HG03439 (cell line): ENCODE results near the gene LRRC4.

Source experiments
- ATAC-seq: cut with Tn5 transposase; IDR thresholded peaks from one replicate; pipeline ENCODE4 v1.9.1; 2021; ENCODE audit warnings: mild to moderate bottlenecking, moderate library complexity; ENCODE audit not compliant: unreplicated experiment

LRRC4 gene

GRCh38 chr7:128008141-128008540 is 23.1 kb downstream of the LRRC4 start:
- ATAC-seq = no peak

GRCh38 chr7:128007303-128007680 is 23.9 kb downstream of the LRRC4 start:
- no peak for ATAC-seq

GRCh38 chr7:128006550-128007302 is 24.5 kb downstream of the LRRC4 start:
- no peak for ATAC-seq

GRCh38 chr7:128005759-128006159 is 25.5 kb downstream of the LRRC4 start:
- no peak for ATAC-seq

- ATAC-seq = no peak
Observed at GRCh38 chr7:128005117-128005516, 26.1 kb downstream of the LRRC4 start.

DNA sequence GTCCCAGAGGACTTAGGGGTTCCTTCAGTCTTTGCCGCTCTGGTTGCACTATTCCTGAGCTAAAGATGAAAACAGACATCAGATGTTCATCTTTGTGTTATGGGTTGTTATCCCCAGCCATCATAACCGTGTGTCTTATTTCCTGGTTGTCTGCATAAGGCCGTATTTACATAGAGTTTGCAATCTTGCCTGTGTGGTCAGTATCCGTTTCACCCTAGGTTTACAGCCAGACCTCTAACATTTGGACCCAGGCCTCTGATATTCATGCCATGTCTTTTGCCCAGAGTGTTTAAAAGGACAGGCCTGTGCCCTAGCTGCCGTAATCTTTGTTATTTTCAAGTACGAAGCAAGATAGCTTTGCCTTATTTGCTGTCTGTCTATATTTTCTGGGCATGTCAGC is 26.6 kb downstream of the LRRC4 start:
- ATAC-seq = no peak

DNA sequence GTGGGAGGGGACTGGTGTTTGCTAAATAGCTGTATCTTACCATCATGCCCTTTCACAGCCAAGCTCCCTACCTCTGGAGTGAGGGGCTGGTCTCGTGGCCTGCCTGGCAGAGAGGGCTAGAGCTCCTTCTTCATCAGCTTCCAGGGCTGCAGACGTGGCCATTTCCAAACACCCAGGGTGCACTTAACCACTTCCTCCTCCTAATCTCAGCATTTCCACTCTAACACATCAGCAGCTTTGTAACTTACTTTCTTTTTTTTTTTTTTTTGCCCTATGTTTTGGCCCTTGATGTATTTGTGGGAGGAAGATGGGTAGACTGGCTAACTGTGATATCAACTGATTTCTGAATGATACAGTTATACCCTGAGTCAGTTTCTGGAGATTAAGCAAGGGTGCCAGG is 27.4 kb downstream of the LRRC4 start:
- no peak for ATAC-seq

GRCh38 chr7:128003167-128003566 is 28.1 kb downstream of the LRRC4 start:
- ATAC-seq = no peak

- peak; percentile 52 for ATAC-seq
Observed at GRCh38 chr7:128000854-128001265, 30.4 kb downstream of the LRRC4 start.

DNA sequence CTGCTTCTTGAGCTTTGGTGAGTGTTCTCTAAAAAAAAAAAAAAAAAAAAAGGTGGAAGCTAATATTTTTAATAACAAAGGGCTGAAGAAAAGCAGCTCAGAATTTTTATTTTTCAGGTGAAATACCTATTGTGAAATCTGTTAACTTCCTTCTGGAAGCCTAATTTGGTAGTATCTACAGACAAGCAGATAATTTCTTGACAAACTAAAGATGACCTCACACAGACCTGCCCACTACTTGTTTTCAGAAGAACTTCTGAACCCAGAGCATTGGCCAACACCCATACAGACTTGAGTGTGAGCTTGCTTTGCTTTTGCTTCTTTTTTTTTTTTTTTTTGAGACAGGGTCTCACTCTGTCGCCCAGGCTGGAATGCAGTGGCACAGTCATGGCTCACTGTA is 31.2 kb downstream of the LRRC4 start:
- no peak for ATAC-seq

GRCh38 chr7:127998671-127999070 is 32.6 kb downstream of the LRRC4 start:
- ATAC-seq = no peak

- no peak for ATAC-seq
Observed at GRCh38 chr7:127997226-127997922, 33.9 kb downstream of the LRRC4 start.

GRCh38 chr7:127996253-127997071 is 34.8 kb downstream of the LRRC4 start:
- no peak for ATAC-seq

DNA sequence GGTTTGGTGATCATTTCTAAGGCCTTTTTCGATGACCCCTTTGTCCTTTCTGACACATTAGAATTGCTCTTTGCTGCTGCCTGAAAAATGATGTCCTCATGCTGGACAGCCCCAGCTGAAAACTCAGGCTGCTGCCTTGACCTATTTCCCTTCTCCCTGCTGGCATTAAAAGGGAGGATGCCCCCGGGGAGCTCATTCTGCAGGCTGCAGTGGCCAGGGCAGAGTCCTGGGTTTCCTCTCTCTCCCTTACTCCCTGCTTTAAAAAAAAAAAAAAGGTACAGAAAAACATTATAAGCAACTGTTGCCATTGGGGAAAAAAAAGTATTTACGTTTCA is 35.4 kb downstream of the LRRC4 start:
- no peak for ATAC-seq

DNA sequence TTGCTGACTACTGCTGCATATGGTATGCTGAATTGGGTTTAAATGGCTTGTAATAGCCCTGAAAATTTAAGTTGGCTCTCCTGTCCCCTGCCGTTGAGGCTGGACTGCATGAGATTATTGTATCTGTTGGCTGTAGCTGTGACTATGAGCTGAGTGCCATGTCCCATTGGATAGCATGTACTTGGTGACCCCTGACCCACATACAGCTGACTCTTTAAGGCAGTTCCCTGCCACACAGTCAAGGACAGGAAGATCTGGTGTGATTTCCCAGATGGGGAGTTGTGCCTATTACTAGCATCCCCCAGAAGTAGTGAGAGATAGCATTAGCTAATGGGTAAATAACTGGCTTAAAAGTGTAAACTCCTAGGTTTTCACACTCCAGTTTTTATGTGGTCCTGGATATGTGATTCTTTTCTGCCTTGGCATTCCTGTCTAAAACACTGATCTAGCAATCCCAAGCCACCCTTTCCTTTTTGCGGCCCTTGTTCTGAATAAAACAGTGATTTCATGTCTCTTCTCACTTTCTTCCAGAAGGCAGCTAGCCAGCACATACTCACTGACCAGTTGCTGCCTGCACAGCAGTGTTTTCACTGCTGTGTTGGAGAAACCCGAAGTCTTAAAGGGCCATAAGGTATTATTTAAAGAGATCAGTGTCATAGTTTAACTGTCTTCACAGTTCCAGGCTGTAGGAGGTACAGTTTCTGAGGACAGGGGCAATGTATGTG is 35.9 kb downstream of the LRRC4 start:
- no peak for ATAC-seq

DNA sequence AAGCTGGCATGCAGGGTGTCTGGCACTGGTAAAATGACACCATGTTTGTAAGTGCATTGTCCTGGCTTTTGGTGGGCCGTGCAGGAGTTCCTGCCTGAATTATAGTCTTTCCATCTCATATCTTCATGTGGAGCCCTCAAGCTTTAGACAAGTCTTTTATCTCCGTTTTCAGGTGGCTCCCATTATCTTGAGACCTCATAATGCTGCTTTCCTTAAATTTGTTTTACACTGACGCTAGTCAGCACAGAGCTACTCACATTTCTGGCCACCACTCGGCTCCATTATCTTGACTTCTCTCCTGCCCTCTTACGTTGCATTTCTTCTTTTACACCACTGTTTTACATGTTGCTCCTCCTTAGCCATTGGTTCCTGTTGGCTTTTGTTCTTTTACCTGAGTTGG is 37.2 kb downstream of the LRRC4 start:
- no peak for ATAC-seq

GRCh38 chr7:127993317-127993716 is 37.9 kb downstream of the LRRC4 start:
- ATAC-seq = no peak

GRCh38 chr7:127988751-127989150 is 42.5 kb downstream of the LRRC4 start:
- no peak for ATAC-seq

DNA sequence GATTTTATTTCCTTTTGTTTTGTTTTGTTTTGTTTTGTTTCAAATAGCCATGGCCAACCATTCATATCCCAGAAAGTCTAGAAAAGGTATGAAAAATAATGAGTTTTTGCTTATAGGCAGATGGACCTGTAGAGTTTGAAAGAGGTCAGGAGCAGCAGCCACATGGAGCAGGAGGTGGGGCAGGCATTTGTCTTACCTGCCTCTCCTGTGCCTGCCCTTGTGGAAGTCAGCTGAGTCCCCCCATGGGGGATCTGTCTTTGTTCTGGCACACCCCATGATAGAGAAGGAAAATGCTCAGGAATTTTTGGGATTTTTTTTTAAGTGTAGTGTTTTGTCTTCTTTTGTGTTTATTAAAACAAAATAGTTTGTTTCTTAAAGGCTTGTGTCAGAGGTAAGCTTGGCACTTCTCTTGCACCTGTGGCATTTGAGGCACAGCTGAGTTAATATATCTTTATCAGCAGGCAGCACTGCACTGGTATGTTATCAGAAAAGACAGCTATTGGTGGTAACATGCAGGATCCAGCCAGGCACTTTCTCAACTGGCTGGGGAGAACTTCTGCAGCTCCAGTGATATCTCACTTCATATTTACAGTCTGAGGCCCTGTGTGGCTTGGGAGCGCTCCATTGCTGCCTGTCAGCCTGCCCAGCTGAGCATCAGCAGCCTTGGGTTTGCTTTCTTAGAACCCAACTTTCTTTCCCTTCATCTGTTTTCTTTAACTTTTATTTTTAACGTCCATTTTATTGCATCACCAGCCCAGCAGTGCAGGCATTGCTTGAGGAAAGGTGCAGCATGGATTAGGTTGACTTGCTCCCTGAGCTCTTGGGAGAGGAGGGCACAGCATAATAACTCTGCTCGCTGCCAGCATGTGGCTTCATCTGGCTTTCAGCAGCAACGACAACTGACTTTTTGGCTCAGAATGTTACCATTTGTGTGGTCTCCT is 44.4 kb downstream of the LRRC4 start:
- no peak for ATAC-seq

GRCh38 chr7:127983804-127984332 is 47.4 kb downstream of the LRRC4 start:
- ATAC-seq = no peak
